HG03139 (cell line): Measurements from ENCODE around the gene RELT.

Experiments used
- ATAC-seq: cut with Tn5 transposase; IDR thresholded peaks from one replicate; pipeline ENCODE4 v1.9.1; 2021; ENCODE audit not compliant: unreplicated experiment

The RELT gene

GRCh38 chr11:73346186-73346935 lies 29.8 kb upstream of the RELT start:
- no peak for ATAC-seq

GRCh38 chr11:73347067-73347466 lies 29.1 kb upstream of the RELT start:
- ATAC-seq, result no peak

- no peak for ATAC-seq
These were observed 27.4 kb upstream of the RELT start for GRCh38 chr11:73348838-73349237.

GRCh38 chr11:73349633-73350032 lies 26.6 kb upstream of the RELT start:
- no peak for ATAC-seq

GRCh38 chr11:73350908-73351636 lies 25.1 kb upstream of the RELT start:
- ATAC-seq, result no peak

- ATAC-seq, result no peak
These were observed 22.8 kb upstream of the RELT start for GRCh38 chr11:73353422-73353821.

- no peak for ATAC-seq
These were observed 21.1 kb upstream of the RELT start for GRCh38 chr11:73355109-73355508.

GRCh38 chr11:73356979-73357860 lies 19.0 kb upstream of the RELT start:
- ATAC-seq, result no peak

- ATAC-seq, result no peak
These were observed 18.1 kb upstream of the RELT start for GRCh38 chr11:73358071-73358470.

GRCh38 chr11:73359341-73359740 lies 16.9 kb upstream of the RELT start:
- no peak for ATAC-seq

GRCh38 chr11:73359930-73360742 lies 16.1 kb upstream of the RELT start:
- no peak for ATAC-seq

- no peak for ATAC-seq
These were observed 15.3 kb upstream of the RELT start for GRCh38 chr11:73360743-73361369.

- ATAC-seq, result no peak
These were observed 14.0 kb upstream of the RELT start for GRCh38 chr11:73361953-73362776.

- ATAC-seq, result no peak
These were observed 13.1 kb upstream of the RELT start for GRCh38 chr11:73363147-73363546.

- ATAC-seq, result no peak
These were observed 10.6 kb upstream of the RELT start for GRCh38 chr11:73365352-73366264.

GRCh38 chr11:73366265-73366610 lies 10.0 kb upstream of the RELT start:
- no peak for ATAC-seq

- no peak for ATAC-seq
These were observed 9.2 kb upstream of the RELT start for GRCh38 chr11:73366953-73367352.

GRCh38 chr11:73367482-73368024 lies 8.6 kb upstream of the RELT start:
- ATAC-seq, result no peak
